ENCODE data around the gene FASTK. TPM values are rescaled to one million over a fixed set of nuclear protein-coding genes. Genes with fewer than 3 reads are reported as not detected.

FASTK gene
- polyA plus RNA-seq, 1 experiment = 89.9 TPM

GRCh38 chr7:151088019-151088855 lies 7.6 kb upstream of the FASTK start:
- H3K36me3 ChIP-seq (ENCODE audit: control insufficient read depth, insufficient read depth, low read length) = peaks cover 2% of the 10 kb centered on the region; the same call in 1 of the 2 replicates
- POLR2A ChIA-PET = interaction anchor here (0.6 kb wide), 1 partner anchor 109 kb away, joined by 3 read pairs; no protein-coding TSS in a partner anchor
- CTCF ChIA-PET = interaction anchor here (0.5 to 12.9 kb wide), 8 partner anchors 22 to 110 kb away, joined by 3 to 143 read pairs (median 4); no protein-coding TSS in a partner anchor
- peak overlapping the region; percentile 91 for H3K4me3 ChIP-seq (ENCODE audit: low read depth, low read length)
- no peak for DNase-seq (ENCODE audit: low read depth)
- TF ChIP-seq CTCF (IDR thresholded peaks at IDR 0.05; ENCODE audit: insufficient read depth, low read depth, low read length) = no peak
- no peaks in the 10 kb centered on the region for H3K27me3 ChIP-seq (ENCODE audit: control insufficient read depth, insufficient read depth, low read length)

- CTCF ChIA-PET = interaction anchor here (0.9 to 12.9 kb wide), 4 partner anchors 18 to 65 kb away, joined by 4 to 143 read pairs (median 4); no protein-coding TSS in a partner anchor
- no peak for DNase-seq (ENCODE audit: low read depth)
- POLR2A ChIA-PET = no interaction called here
Measured at GRCh38 chr7:151087245-151088018, 6.8 kb upstream of the FASTK start.

GRCh38 chr7:151086802-151087244 lies 6.2 kb upstream of the FASTK start:
- no peak for TF ChIP-seq CTCF (IDR thresholded peaks at IDR 0.05; ENCODE audit: insufficient read depth, low read depth, low read length)
- H3K36me3 ChIP-seq (ENCODE audit: control insufficient read depth, insufficient read depth, low read length) = no peaks in the 10 kb centered on the region
- CTCF ChIA-PET = interaction anchor here (0.9 to 12.9 kb wide), 2 partner anchors 18 to 24 kb away, joined by 4 to 143 read pairs; no protein-coding TSS in a partner anchor
- POLR2A ChIA-PET = no interaction called here
- no peak for DNase-seq (ENCODE audit: low read depth)
- H3K27me3 ChIP-seq (ENCODE audit: control insufficient read depth, insufficient read depth, low read length) = no peaks in the 10 kb centered on the region
- H3K4me3 ChIP-seq (ENCODE audit: low read depth, low read length) = peak overlapping the region; percentile 91

More at GRCh38 chr7:151087245-151088018, 6.8 kb upstream of the FASTK start:
- Histone ChIP-seq H3K27me3 (ENCODE audit: control insufficient read depth, insufficient read depth, low read length) (no peaks in the 10 kb centered on the region), H3K36me3 (ENCODE audit: control insufficient read depth, insufficient read depth, low read length) (0 out of 2 replicates have a peak, but pooled peaks cover 2% of the 10 kb centered on the region), H3K4me3 (ENCODE audit: low read depth, low read length) (peak overlapping the region; percentile 91)
- TF ChIP-seq CTCF (IDR thresholded peaks at IDR 0.05; ENCODE audit: insufficient read depth, low read depth, low read length) = 0 out of 2 replicates have a peak, but pooled peaks have one; percentile 16

- DNase-seq (ENCODE audit: low read depth) = no peak
- Histone ChIP-seq H3K36me3 (ENCODE audit: control insufficient read depth, insufficient read depth, low read length) (no peaks in the 10 kb centered on the region), H3K4me3 (ENCODE audit: low read depth, low read length) (peak within 1 kb of the TSS; percentile 91), H3K27me3 (ENCODE audit: control insufficient read depth, insufficient read depth, low read length) (no peaks in the 10 kb centered on the region)
- ChIA-PET POLR2A (no interaction called here), CTCF (interaction anchor here (0.9 to 12.9 kb wide), 5 partner anchors 9 to 72 kb away, joined by 4 to 143 read pairs (median 4); no protein-coding TSS in a partner anchor)
- no peak for TF ChIP-seq CTCF (IDR thresholded peaks at IDR 0.05; ENCODE audit: insufficient read depth, low read depth, low read length)
Measured at GRCh38 chr7:151085691-151086620, 5.3 kb upstream of the FASTK start, which contains the start of gene AGAP3. TSS of gene AGAP3 (plus strand) at chr7:151086475. CDS start at chr7:151086742, 267 bp downstream.
